ENCODE results near the gene TTC4.

Gene TTC4

GRCh38 chr1:54706419-54706818, 9.2 kb upstream of the TTC4 start:
- H3K4me1 ChIP-seq: no peaks in the 10 kb centered on the region
- TF ChIP-seq CTCF (IDR thresholded peaks at IDR 0.05; ENCODE audit: low read depth, low read length): no peak
- no peak for DNase-seq
- no peaks in the 10 kb centered on the region for H3K9me3 ChIP-seq
- no peak overlapping the region for H3K4me3 ChIP-seq (ENCODE audit: low read depth, low read length)
- no peaks in the 10 kb centered on the region for H3K27me3 ChIP-seq
- no peaks in the 10 kb centered on the region for H3K36me3 ChIP-seq

GRCh38 chr1:54708385-54708784, 7.3 kb upstream of the TTC4 start:
- no peak for DNase-seq
- Histone ChIP-seq H3K4me3 (ENCODE audit: low read depth, low read length) (no peak overlapping the region), H3K27me3 (no peaks in the 10 kb centered on the region), H3K9me3 (no peaks in the 10 kb centered on the region), H3K36me3 (no peaks in the 10 kb centered on the region), H3K4me1 (no peaks in the 10 kb centered on the region)
- no peak for TF ChIP-seq CTCF (IDR thresholded peaks at IDR 0.05; ENCODE audit: low read depth, low read length)

GRCh38 chr1:54709547-54710292, 5.9 kb upstream of the TTC4 start:
- Histone ChIP-seq H3K9me3 (no peaks in the 10 kb centered on the region), H3K36me3 (no peaks in the 10 kb centered on the region), H3K4me3 (ENCODE audit: low read depth, low read length) (no peak overlapping the region), H3K4me1 (no peaks in the 10 kb centered on the region), H3K27me3 (no peaks in the 10 kb centered on the region)
- no peak for TF ChIP-seq CTCF (IDR thresholded peaks at IDR 0.05; ENCODE audit: low read depth, low read length)
- DNase-seq: no peak

GRCh38 chr1:54710434-54710833, 5.2 kb upstream of the TTC4 start:
- Histone ChIP-seq H3K9me3 (no peaks in the 10 kb centered on the region), H3K4me1 (0 out of 2 replicates have a peak, but pooled peaks cover 2% of the 10 kb centered on the region), H3K27me3 (no peaks in the 10 kb centered on the region), H3K36me3 (no peaks in the 10 kb centered on the region), H3K4me3 (ENCODE audit: low read depth, low read length) (no peak overlapping the region)
- no peak for TF ChIP-seq CTCF (IDR thresholded peaks at IDR 0.05; ENCODE audit: low read depth, low read length)
- DNase-seq: no peak

GRCh38 chr1:54710841-54711240, 4.8 kb upstream of the TTC4 start:
- H3K4me1 ChIP-seq: 0 out of 2 replicates have a peak, but pooled peaks cover 2% of the 10 kb centered on the region
- no peak for DNase-seq
- no peaks in the 10 kb centered on the region for H3K36me3 ChIP-seq
- no peaks in the 10 kb centered on the region for H3K9me3 ChIP-seq
- H3K4me3 ChIP-seq (ENCODE audit: low read depth, low read length): no peak overlapping the region
- H3K27me3 ChIP-seq: no peaks in the 10 kb centered on the region
- TF ChIP-seq CTCF (IDR thresholded peaks at IDR 0.05; ENCODE audit: low read depth, low read length): no peak

- Histone ChIP-seq H3K4me3 (ENCODE audit: low read depth, low read length) (no peak overlapping the region), H3K4me1 (0 out of 2 replicates have a peak, but pooled peaks cover 2% of the 10 kb centered on the region), H3K27me3 (no peaks in the 10 kb centered on the region), H3K36me3 (no peaks in the 10 kb centered on the region), H3K9me3 (no peaks in the 10 kb centered on the region)
- TF ChIP-seq CTCF (IDR thresholded peaks at IDR 0.05; ENCODE audit: low read depth, low read length): no peak
- DNase-seq: no peak
These were observed 4.1 kb upstream of the TTC4 start for GRCh38 chr1:54711536-54711935.

Measured in BE2C (cell line).